Gastrocnemius medialis (tissue), 4 donors: ENCODE measurements around the gene PDAP1.

Source experiments
- CTCF ChIP-seq, 5 experiments: fragments of 450-650 bp in 3 of 5; fragments of 200-600 bp in 2 of 5; sonication (generic) in 2 of 5; IDR thresholded peaks in 4 of 5; conservative IDR thresholded peaks in 1 of 5; 1 replicate in 4 of 5; 2 replicates in 1 of 5; pipeline ENCODE4 v1.5.1; 2016 to 2019; ENCODE audit warnings: antibody characterized with exemption in 5 of 5, mild to moderate bottlenecking in 3 of 5, moderate library complexity in 3 of 5
- POLR2A ChIP-seq, 2 donors: fragments of 450-650 bp; IDR thresholded peaks; one replicate each; pipeline ENCODE4 v1.6.1; 2017; ENCODE audit warnings: antibody characterized with exemption in 2 of 2, mild to moderate bottlenecking in 2 of 2, moderate library complexity in 2 of 2

GRCh38 chr7:99438573-99439480, 30.4 kb upstream of the PDAP1 start, which contains the start of the genes CPSF4 and PTCD1:
- TF ChIP-seq CTCF (IDR thresholded peaks at IDR 0.05 in 4 of 5, conservative IDR thresholded peaks at IDR 0.05 in 1 of 5) (no peak), POLR2A (IDR thresholded peaks at IDR 0.05) (peak; percentile 78 to 85)
